GM10248 (cell line): ENCODE measurements around the gene MAPK7.

Experiments
- CTCF ChIA-PET: fragments of 300-600 bp; sonication (Branson Sonifier 250); formaldehyde crosslinking; extraction: SDS; loops from one replicate; lab custom pipeline; 2021; ENCODE audit warnings: antibody characterized with exemption; lab: Yijun Ruan, JAX
- POLR2A ChIA-PET: fragments of 350-650 bp; sonication (Branson Sonifier 250); formaldehyde crosslinking; extraction: SDS; loops from one replicate; lab custom pipeline; 2020; ENCODE audit warnings: antibody characterized with exemption; lab: Yijun Ruan, JAX
- DNase-seq: peaks from one replicate; pipeline ENCODE4 v3.0.0; 2012; ENCODE audit errors: extremely low spot score
- CTCF ChIP-seq: IDR thresholded peaks from 2 replicates; pipeline ENCODE4 v1.5.1; 2012; ENCODE audit warnings: mild to moderate bottlenecking, low read depth; ENCODE audit errors: extremely low read depth, missing control alignments, control extremely low read depth

Gene MAPK7

GRCh38 chr17:19354748-19355147, 23.6 kb upstream of the MAPK7 start:
- CTCF ChIA-PET, result interaction anchor here (1.0 to 3.6 kb wide), 6 partner anchors 9 to 91 kb away, joined by 3 to 25 read pairs (median 4); partner anchors contain the start of gene B9D1
- DNase-seq, result no peak
- POLR2A ChIA-PET, result interaction anchor here (0.7 kb wide), 1 partner anchor 27 kb away, joined by 5 read pairs; no protein-coding TSS in a partner anchor
- no peak for TF ChIP-seq CTCF

GRCh38 chr17:19357351-19357750, 20.9 kb upstream of the MAPK7 start:
- no peak for TF ChIP-seq CTCF
- DNase-seq, result no peak
- ChIA-PET CTCF (interaction anchor here (0.9 to 2.8 kb wide), 5 partner anchors 12 to 409 kb away, joined by 3 to 9 read pairs (median 4); partner anchors contain the start of gene MAPK7), POLR2A (no interaction called here)

- TF ChIP-seq CTCF, result no peak
- no peak for DNase-seq
- CTCF ChIA-PET, result interaction anchor here (0.9 to 2.8 kb wide), 3 partner anchors 19 to 89 kb away, joined by 3 to 9 read pairs (median 6); partner anchors contain the start of gene MAPK7
- POLR2A ChIA-PET, result no interaction called here
These were observed 20.5 kb upstream of the MAPK7 start for GRCh38 chr17:19357761-19358160.

- TF ChIP-seq CTCF, result no peak
These were observed 19.1 kb upstream of the MAPK7 start for GRCh38 chr17:19359151-19359550.

GRCh38 chr17:19359856-19360255, 18.4 kb upstream of the MAPK7 start:
- ChIA-PET CTCF (interaction anchor here (1.5 kb wide), 1 partner anchor 88 kb away, joined by 6 read pairs; no protein-coding TSS in a partner anchor), POLR2A (no interaction called here)
- DNase-seq, result no peak
- TF ChIP-seq CTCF, result no peak

More at GRCh38 chr17:19359151-19359550, 19.1 kb upstream of the MAPK7 start:
- DNase-seq, result no peak
- ChIA-PET POLR2A (no interaction called here), CTCF (interaction anchor here (1.5 kb wide), 1 partner anchor 88 kb away, joined by 6 read pairs; no protein-coding TSS in a partner anchor)

GRCh38 chr17:19360772-19361171, 17.5 kb upstream of the MAPK7 start:
- DNase-seq, result no peak
- no peak for TF ChIP-seq CTCF
- POLR2A ChIA-PET, result no interaction called here
- CTCF ChIA-PET, result interaction anchor here (1.5 to 7.4 kb wide), 5 partner anchors 16 to 403 kb away, joined by 6 to 121 read pairs (median 69); partner anchors contain the start of gene MAPK7
